ENCODE measurements around the gene SLC7A14. TPM values are rescaled to one million over a fixed set of nuclear protein-coding genes. Genes with fewer than 3 reads are reported as not detected.

Gene SLC7A14
- total and polyA plus RNA-seq, 4 donors, result 0.01 to 0.06 (median 0.03) TPM; not detected in 1

DNA sequence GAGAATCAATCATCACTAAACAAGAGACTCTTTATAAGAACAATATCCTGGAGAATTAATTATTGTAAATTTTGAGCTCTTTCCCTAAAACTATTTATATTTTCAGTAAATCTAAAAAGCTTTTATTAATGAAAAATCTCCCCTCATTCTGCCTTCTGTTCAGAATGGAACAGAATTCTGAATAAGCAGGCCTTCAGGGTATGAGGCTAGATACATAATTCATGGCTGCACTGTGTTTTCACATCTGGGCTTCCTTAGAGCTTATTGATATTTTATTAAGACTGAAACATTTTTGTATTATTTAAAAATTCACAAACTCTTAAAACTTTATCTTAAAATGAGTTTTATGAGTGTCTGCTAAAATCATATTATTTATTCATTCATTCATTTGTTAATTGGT lies 142.4 kb downstream of the SLC7A14 start:
- ATAC-seq (ENCODE audit: insufficient read depth, low FRiP score) (no peak), DNase-seq (no peak)
- Histone ChIP-seq H3K27ac (ENCODE audit: low read depth in 1 of 2, low read length in 1 of 2) (no peak overlapping the region), H3K4me3 (no peak overlapping the region), H3K36me3 (ENCODE audit: control insufficient read depth in 4 of 4, insufficient read depth in 4 of 4, low read length in 4 of 4) (no peaks in the 10 kb centered on the region), H3K9ac (ENCODE audit: insufficient read depth in 1 of 2, low read length in 2 of 2) (no peak overlapping the region), H3K27me3 (ENCODE audit: control insufficient read depth in 3 of 3, insufficient read depth in 3 of 3, low read length in 2 of 3) (no peaks in the 10 kb centered on the region), H3K4me1 (ENCODE audit: control insufficient read depth in 5 of 5, insufficient read depth in 5 of 5, low read length in 5 of 5) (peaks cover 0 to 8% (median 2%) of the 10 kb centered on the region in 5 donors), H3K9me3 (ENCODE audit: control insufficient read depth in 4 of 4, insufficient read depth in 3 of 4, low read length in 3 of 4) (no peaks in the 10 kb centered on the region)
- TF ChIP-seq, protein P1, sequence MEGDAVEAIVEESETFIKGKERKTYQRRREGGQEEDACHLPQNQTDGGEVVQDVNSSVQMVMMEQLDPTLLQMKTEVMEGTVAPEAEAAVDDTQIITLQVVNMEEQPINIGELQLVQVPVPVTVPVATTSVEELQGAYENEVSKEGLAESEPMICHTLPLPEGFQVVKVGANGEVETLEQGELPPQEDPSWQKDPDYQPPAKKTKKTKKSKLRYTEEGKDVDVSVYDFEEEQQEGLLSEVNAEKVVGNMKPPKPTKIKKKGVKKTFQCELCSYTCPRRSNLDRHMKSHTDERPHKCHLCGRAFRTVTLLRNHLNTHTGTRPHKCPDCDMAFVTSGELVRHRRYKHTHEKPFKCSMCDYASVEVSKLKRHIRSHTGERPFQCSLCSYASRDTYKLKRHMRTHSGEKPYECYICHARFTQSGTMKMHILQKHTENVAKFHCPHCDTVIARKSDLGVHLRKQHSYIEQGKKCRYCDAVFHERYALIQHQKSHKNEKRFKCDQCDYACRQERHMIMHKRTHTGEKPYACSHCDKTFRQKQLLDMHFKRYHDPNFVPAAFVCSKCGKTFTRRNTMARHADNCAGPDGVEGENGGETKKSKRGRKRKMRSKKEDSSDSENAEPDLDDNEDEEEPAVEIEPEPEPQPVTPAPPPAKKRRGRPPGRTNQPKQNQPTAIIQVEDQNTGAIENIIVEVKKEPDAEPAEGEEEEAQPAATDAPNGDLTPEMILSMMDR (IDR thresholded peaks at IDR 0.05; ENCODE audit: control extremely low read depth, extremely low read depth), result no peak

GRCh38 chr3:170442947-170443346 lies 142.9 kb downstream of the SLC7A14 start:
- H3K9ac ChIP-seq (ENCODE audit: insufficient read depth in 1 of 2, low read length in 2 of 2), result no peak overlapping the region
- peak in 1 of 3 donors; percentile 29 for DNase-seq
- no peak overlapping the region for H3K4me3 ChIP-seq
- H3K36me3 ChIP-seq (ENCODE audit: control insufficient read depth in 4 of 4, insufficient read depth in 4 of 4, low read length in 4 of 4), result no peaks in the 10 kb centered on the region
- H3K9me3 ChIP-seq (ENCODE audit: control insufficient read depth in 4 of 4, insufficient read depth in 3 of 4, low read length in 3 of 4), result peaks cover 0 to 2% (median 0%) of the 10 kb centered on the region in 4 donors
- TF ChIP-seq, protein P1 (IDR thresholded peaks at IDR 0.05; ENCODE audit: control extremely low read depth, extremely low read depth), result no peak
- H3K27me3 ChIP-seq (ENCODE audit: control insufficient read depth in 3 of 3, insufficient read depth in 3 of 3, low read length in 2 of 3), result no peaks in the 10 kb centered on the region
- H3K27ac ChIP-seq (ENCODE audit: low read depth in 1 of 2, low read length in 1 of 2), result no peak overlapping the region
- ATAC-seq (ENCODE audit: insufficient read depth, low FRiP score), result no peak
- H3K4me1 ChIP-seq (ENCODE audit: control insufficient read depth in 5 of 5, insufficient read depth in 5 of 5, low read length in 5 of 5), result peaks cover 0 to 3% (median 1%) of the 10 kb centered on the region in 5 donors

- peaks cover 0 to 1% (median 0%) of the 10 kb centered on the region in 5 donors for H3K4me1 ChIP-seq (ENCODE audit: control insufficient read depth in 5 of 5, insufficient read depth in 5 of 5, low read length in 5 of 5)
- DNase-seq (no peak), ATAC-seq (ENCODE audit: insufficient read depth, low FRiP score) (no peak)
- H3K9ac ChIP-seq (ENCODE audit: insufficient read depth in 1 of 2, low read length in 2 of 2), result no peak overlapping the region
- H3K36me3 ChIP-seq (ENCODE audit: control insufficient read depth in 4 of 4, insufficient read depth in 4 of 4, low read length in 4 of 4), result no peaks in the 10 kb centered on the region
- TF ChIP-seq, protein P1 (IDR thresholded peaks at IDR 0.05; ENCODE audit: control extremely low read depth, extremely low read depth), result no peak
- no peak overlapping the region for H3K27ac ChIP-seq (ENCODE audit: low read depth in 1 of 2, low read length in 1 of 2)
- no peaks in the 10 kb centered on the region for H3K27me3 ChIP-seq (ENCODE audit: control insufficient read depth in 3 of 3, insufficient read depth in 3 of 3, low read length in 2 of 3)
- WGBS, 2 donors, result 88 to 91% methylated on average over 4 of the region's 4 CpGs
- peaks cover 0 to 2% (median 0%) of the 10 kb centered on the region in 4 donors for H3K9me3 ChIP-seq (ENCODE audit: control insufficient read depth in 4 of 4, insufficient read depth in 3 of 4, low read length in 3 of 4)
- no peak overlapping the region for H3K4me3 ChIP-seq
Observed at GRCh38 chr3:170441412-170441811, 144.5 kb downstream of the SLC7A14 start.

GRCh38 chr3:170440344-170440743 lies 145.5 kb downstream of the SLC7A14 start:
- DNase-seq (no peak), ATAC-seq (ENCODE audit: insufficient read depth, low FRiP score) (no peak)
- H3K9me3 ChIP-seq (ENCODE audit: control insufficient read depth in 4 of 4, insufficient read depth in 3 of 4, low read length in 3 of 4), result peaks cover 0 to 2% (median 0%) of the 10 kb centered on the region in 4 donors
- H3K4me1 ChIP-seq (ENCODE audit: control insufficient read depth in 5 of 5, insufficient read depth in 5 of 5, low read length in 5 of 5), result peaks cover 0 to 1% (median 0%) of the 10 kb centered on the region in 5 donors
- TF ChIP-seq, protein P1 (IDR thresholded peaks at IDR 0.05; ENCODE audit: control extremely low read depth, extremely low read depth), result no peak
- no peak overlapping the region for H3K9ac ChIP-seq (ENCODE audit: insufficient read depth in 1 of 2, low read length in 2 of 2)
- no peaks in the 10 kb centered on the region for H3K27me3 ChIP-seq (ENCODE audit: control insufficient read depth in 3 of 3, insufficient read depth in 3 of 3, low read length in 2 of 3)
- no peaks in the 10 kb centered on the region for H3K36me3 ChIP-seq (ENCODE audit: control insufficient read depth in 4 of 4, insufficient read depth in 4 of 4, low read length in 4 of 4)
- no peak overlapping the region for H3K27ac ChIP-seq (ENCODE audit: low read depth in 1 of 2, low read length in 1 of 2)
- 73 to 90% methylated on average over 2 of the region's 2 CpGs for WGBS, 2 donors
- no peak overlapping the region for H3K4me3 ChIP-seq

Data from lung (tissue), 12 donors.